GM21528 (cell line): Measurements from ENCODE around the gene NKX2-4.

Source experiments
- ATAC-seq: cut with Tn5 transposase; IDR thresholded peaks from one replicate; pipeline ENCODE4 v1.9.1; 2021; ENCODE audit warnings: mild to moderate bottlenecking, moderate library complexity; ENCODE audit not compliant: unreplicated experiment, low FRiP score

Gene NKX2-4

GRCh38 chr20:21364413-21364812, 32.9 kb downstream of the NKX2-4 start:
- ATAC-seq: no peak

- ATAC-seq: no peak
These were observed 36.1 kb downstream of the NKX2-4 start for GRCh38 chr20:21361266-21361665.

DNA sequence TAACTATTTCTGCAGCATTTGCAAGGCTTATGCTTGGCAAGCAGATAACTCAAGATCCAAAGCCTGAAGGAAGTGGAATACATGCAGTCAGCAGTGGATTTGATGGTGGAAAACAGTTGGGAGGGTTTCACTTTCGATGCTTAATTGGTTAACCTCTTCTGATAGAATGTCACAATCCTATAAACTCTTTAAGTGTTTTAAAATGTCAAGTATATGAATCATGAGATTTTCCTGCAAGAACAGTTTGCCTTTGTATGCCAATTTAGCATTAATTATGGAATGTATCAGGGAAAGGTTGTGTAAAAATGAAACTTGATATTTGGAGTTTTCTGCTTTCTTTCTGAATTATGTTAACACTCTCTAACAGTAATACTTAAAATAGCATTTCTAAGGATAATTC, 36.6 kb downstream of the NKX2-4 start:
- ATAC-seq: no peak

DNA sequence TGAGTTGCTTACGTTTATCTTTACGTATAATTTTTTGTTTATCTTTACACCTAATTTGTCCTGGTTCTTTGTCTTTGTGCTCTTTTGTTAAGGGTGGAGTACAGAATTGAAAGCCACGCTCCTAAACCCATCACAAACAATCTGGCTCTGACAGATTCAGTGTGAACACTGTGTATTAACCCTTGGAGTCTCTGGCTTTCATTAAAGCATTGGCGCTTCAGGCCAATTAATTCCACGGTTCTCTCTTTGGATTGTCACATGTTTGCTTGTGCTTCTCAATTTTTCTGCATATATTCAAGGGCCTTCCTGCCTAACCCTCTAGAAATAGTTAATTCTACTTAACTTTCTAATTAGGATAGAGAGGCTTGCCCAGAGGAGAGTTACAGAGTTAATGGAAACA, 38.6 kb downstream of the NKX2-4 start:
- ATAC-seq: no peak

GRCh38 chr20:21357844-21358243, 39.5 kb downstream of the NKX2-4 start:
- no peak for ATAC-seq

- ATAC-seq: no peak
These were observed 40.9 kb downstream of the NKX2-4 start for GRCh38 chr20:21356386-21356785.

- ATAC-seq: no peak
These were observed 41.3 kb downstream of the NKX2-4 start for GRCh38 chr20:21355981-21356380.

- ATAC-seq: no peak
These were observed 44.1 kb downstream of the NKX2-4 start for GRCh38 chr20:21353236-21353635.

DNA sequence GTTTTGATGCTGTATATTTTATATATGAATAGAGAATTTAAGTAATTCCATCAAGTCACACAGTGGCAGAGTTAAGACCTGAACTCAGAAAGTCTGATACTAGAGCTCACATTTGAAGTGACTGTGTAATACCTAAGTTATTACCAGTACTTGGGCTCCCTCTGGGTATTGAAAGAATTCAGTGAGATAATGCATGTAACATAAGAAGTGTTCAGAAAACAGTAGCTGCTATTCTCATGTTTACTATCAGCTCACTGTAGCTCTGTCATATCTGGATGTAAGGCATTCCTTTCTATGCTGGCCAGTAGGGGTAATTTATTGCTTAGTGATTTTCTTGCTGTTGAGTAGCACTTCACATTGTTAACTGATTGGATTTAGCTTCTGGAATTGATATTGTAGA, 44.6 kb downstream of the NKX2-4 start:
- ATAC-seq: no peak
